ENCODE results near the gene NHEJ1.

DNA sequence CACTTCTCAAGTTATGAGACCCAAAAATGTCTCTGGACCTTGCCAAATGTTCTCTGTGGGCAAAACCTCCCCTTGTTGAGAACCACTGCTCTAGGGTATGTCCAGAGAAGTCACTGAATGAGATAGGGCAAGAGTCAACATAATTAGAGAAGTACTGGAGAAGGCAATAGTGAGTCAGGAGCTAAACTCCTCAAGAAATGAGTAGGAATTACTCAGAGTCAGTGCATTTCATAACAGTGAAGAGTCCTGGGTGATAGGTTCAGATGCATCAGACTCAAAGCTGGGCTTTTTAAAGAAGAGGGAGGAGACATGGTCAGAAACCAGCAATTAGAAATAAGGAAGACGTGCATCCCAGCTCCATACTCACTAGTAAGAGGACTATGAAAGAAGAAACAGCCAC lies 61.3 kb downstream of the NHEJ1 start:
- TF ChIP-seq, protein P1, sequence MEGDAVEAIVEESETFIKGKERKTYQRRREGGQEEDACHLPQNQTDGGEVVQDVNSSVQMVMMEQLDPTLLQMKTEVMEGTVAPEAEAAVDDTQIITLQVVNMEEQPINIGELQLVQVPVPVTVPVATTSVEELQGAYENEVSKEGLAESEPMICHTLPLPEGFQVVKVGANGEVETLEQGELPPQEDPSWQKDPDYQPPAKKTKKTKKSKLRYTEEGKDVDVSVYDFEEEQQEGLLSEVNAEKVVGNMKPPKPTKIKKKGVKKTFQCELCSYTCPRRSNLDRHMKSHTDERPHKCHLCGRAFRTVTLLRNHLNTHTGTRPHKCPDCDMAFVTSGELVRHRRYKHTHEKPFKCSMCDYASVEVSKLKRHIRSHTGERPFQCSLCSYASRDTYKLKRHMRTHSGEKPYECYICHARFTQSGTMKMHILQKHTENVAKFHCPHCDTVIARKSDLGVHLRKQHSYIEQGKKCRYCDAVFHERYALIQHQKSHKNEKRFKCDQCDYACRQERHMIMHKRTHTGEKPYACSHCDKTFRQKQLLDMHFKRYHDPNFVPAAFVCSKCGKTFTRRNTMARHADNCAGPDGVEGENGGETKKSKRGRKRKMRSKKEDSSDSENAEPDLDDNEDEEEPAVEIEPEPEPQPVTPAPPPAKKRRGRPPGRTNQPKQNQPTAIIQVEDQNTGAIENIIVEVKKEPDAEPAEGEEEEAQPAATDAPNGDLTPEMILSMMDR (IDR thresholded peaks at IDR 0.05; ENCODE audit: insufficient read depth, low read depth, low read length), result no peak
- TF ChIP-seq EZH2 (IDR thresholded peaks at IDR 0.05; ENCODE audit: insufficient read depth, low read length), result no peak
